Ishikawa (cell line): Measurements from ENCODE around the gene TBCC.
A peak's percentile ranks its signal among the peaks of the same experiment; 100 is the strongest.

Source experiments
- CEBPB ChIP-seq: IDR thresholded peaks from 2 replicates; pipeline ENCODE4 v1.6.1; 2012
- CREB1 ChIP-seq: IDR thresholded peaks from 2 replicates; pipeline ENCODE4 v1.6.1; 2012; ENCODE audit warnings: low read depth
- EGR1 ChIP-seq: IDR thresholded peaks from 2 replicates; pipeline ENCODE4 v1.6.1; 2012
- EP300 ChIP-seq: IDR thresholded peaks from 2 replicates; pipeline ENCODE4 v1.6.1; 2012; ENCODE audit warnings: borderline replicate concordance
- FOXM1 ChIP-seq: IDR thresholded peaks from 2 replicates; pipeline ENCODE4 v1.6.1; 2012; ENCODE audit warnings: low read depth, borderline replicate concordance
- MAX ChIP-seq: IDR thresholded peaks from 2 replicates; pipeline ENCODE4 v1.6.1; 2012
- NFIC ChIP-seq: IDR thresholded peaks from 2 replicates; pipeline ENCODE4 v1.6.1; 2012
- RAD21 ChIP-seq: IDR thresholded peaks from 2 replicates; pipeline ENCODE4 v1.6.1; 2012; ENCODE audit warnings: low read depth
- REST ChIP-seq: IDR thresholded peaks from 2 replicates; pipeline ENCODE4 v1.6.1; 2012; ENCODE audit warnings: low read depth, mild to moderate bottlenecking
- TAF1 ChIP-seq: IDR thresholded peaks from 2 replicates; pipeline ENCODE4 v1.6.1; 2012; ENCODE audit warnings: low read depth, mild to moderate bottlenecking
- TCF12 ChIP-seq: IDR thresholded peaks from 2 replicates; pipeline ENCODE4 v1.6.1; 2012; ENCODE audit warnings: low read depth
- TEAD4 ChIP-seq: IDR thresholded peaks from 2 replicates; pipeline ENCODE4 v1.6.1; 2012
- USF1 ChIP-seq: IDR thresholded peaks from 2 replicates; pipeline ENCODE4 v1.6.1; 2012
- YY1 ChIP-seq: IDR thresholded peaks from 2 replicates; pipeline ENCODE4 v1.6.1; 2012; ENCODE audit warnings: low read depth
- ZBTB7A ChIP-seq: IDR thresholded peaks from 2 replicates; pipeline ENCODE4 v1.6.1; 2012; ENCODE audit warnings: low read depth

Gene TBCC

GRCh38 chr6:42777126-42777822, 31.4 kb upstream of the TBCC start:
- TF ChIP-seq CEBPB (no peak), TEAD4 (peak; percentile 64), NFIC (no peak)

GRCh38 chr6:42774201-42774600, 28.3 kb upstream of the TBCC start:
- TF ChIP-seq CREB1, result no peak
- no peak for TF ChIP-seq CEBPB
- no peak for TF ChIP-seq EGR1
- TF ChIP-seq EP300, result no peak
- no peak for TF ChIP-seq NFIC
- no peak for TF ChIP-seq TCF12
- no peak for TF ChIP-seq TAF1
- no peak for TF ChIP-seq MAX
- TF ChIP-seq ZBTB7A, result no peak
- no peak for TF ChIP-seq TEAD4
- no peak for TF ChIP-seq RAD21
- no peak for TF ChIP-seq YY1
- TF ChIP-seq USF1, result no peak
- TF ChIP-seq FOXM1, result no peak
- TF ChIP-seq REST, result no peak

GRCh38 chr6:42771741-42772100, 25.8 kb upstream of the TBCC start:
- TF ChIP-seq REST, result no peak
- TF ChIP-seq EGR1, result no peak
- TF ChIP-seq RAD21, result no peak
- TF ChIP-seq TCF12, result no peak
- no peak for TF ChIP-seq CREB1
- TF ChIP-seq TEAD4, result no peak
- TF ChIP-seq MAX, result no peak
- TF ChIP-seq CEBPB, result no peak
- TF ChIP-seq ZBTB7A, result no peak
- TF ChIP-seq NFIC, result no peak
- TF ChIP-seq YY1, result no peak
- no peak for TF ChIP-seq USF1
- no peak for TF ChIP-seq EP300
- no peak for TF ChIP-seq FOXM1
- no peak for TF ChIP-seq TAF1

- TF ChIP-seq USF1, result no peak
- TF ChIP-seq EGR1, result no peak
- TF ChIP-seq NFIC, result no peak
- TF ChIP-seq EP300, result no peak
- TF ChIP-seq MAX, result no peak
- TF ChIP-seq TCF12, result no peak
- no peak for TF ChIP-seq TAF1
Measured at GRCh38 chr6:42769836-42770235, 23.9 kb upstream of the TBCC start.

- no peak for TF ChIP-seq TCF12
- no peak for TF ChIP-seq CEBPB
- no peak for TF ChIP-seq TEAD4
- no peak for TF ChIP-seq FOXM1
- no peak for TF ChIP-seq MAX
- TF ChIP-seq RAD21, result no peak
- no peak for TF ChIP-seq CREB1
- TF ChIP-seq REST, result no peak
- no peak for TF ChIP-seq ZBTB7A
- TF ChIP-seq EP300, result no peak
- no peak for TF ChIP-seq NFIC
- TF ChIP-seq YY1, result no peak
- TF ChIP-seq USF1, result no peak
- TF ChIP-seq EGR1, result no peak
- no peak for TF ChIP-seq TAF1
Measured at GRCh38 chr6:42769051-42769450, 23.1 kb upstream of the TBCC start.
